RWPE2 (cell line): ENCODE measurements around the gene HOXC5.

Source experiments
- ATAC-seq: fragments of 200-7000 bp; cut with Tn5 transposase; 3 replicates; pipeline ENCODE4 v1.9.1; 2021; ENCODE audit warnings: low read depth
- DNase-seq: peaks from one replicate; pipeline ENCODE4 v3.0.0-alpha.2; 2020; ENCODE audit warnings: low spot score
- H3K27ac ChIP-seq: fragments of 450-650 bp; 2 replicates; pipeline ENCODE4 v1.5.1; 2017; ENCODE audit warnings: mild to moderate bottlenecking; ENCODE audit not compliant: poor library complexity, severe bottlenecking
- H3K27me3 ChIP-seq: fragments of 250-450 bp; sonication (Bioruptor Pico); 2 replicates; pipeline ENCODE4 v1.5.1; 2021; ENCODE audit warnings: mild to moderate bottlenecking, moderate library complexity; ENCODE audit not compliant: insufficient read depth, poor library complexity, severe bottlenecking
- H3K36me3 ChIP-seq: fragments of 250-450 bp; sonication (Bioruptor Pico); 2 replicates; pipeline ENCODE4 v1.5.1; 2020; ENCODE audit warnings: low read depth, mild to moderate bottlenecking, moderate library complexity
- H3K4me1 ChIP-seq: fragments of 250-450 bp; sonication (Bioruptor Pico); 2 replicates; pipeline ENCODE4 v1.5.1; 2021; ENCODE audit warnings: mild to moderate bottlenecking, moderate library complexity; ENCODE audit not compliant: insufficient read depth, poor library complexity, severe bottlenecking
- H3K4me3 ChIP-seq: fragments of 250-450 bp; sonication (Bioruptor Pico); 2 replicates; pipeline ENCODE4 v1.5.1; 2021; ENCODE audit warnings: mild to moderate bottlenecking, moderate library complexity; ENCODE audit not compliant: severe bottlenecking
- H3K9me3 ChIP-seq: fragments of 250-450 bp; sonication (Bioruptor Pico); 2 replicates; pipeline ENCODE4 v1.5.1; 2021; ENCODE audit warnings: mild to moderate bottlenecking, moderate library complexity; ENCODE audit not compliant: severe bottlenecking
- CTCF ChIP-seq: fragments of 450-650 bp; IDR thresholded peaks from one replicate; pipeline ENCODE4 v1.5.1; 2017; ENCODE audit warnings: mild to moderate bottlenecking, moderate library complexity; ENCODE audit not compliant: poor library complexity, severe bottlenecking

HOXC5 gene

DNA sequence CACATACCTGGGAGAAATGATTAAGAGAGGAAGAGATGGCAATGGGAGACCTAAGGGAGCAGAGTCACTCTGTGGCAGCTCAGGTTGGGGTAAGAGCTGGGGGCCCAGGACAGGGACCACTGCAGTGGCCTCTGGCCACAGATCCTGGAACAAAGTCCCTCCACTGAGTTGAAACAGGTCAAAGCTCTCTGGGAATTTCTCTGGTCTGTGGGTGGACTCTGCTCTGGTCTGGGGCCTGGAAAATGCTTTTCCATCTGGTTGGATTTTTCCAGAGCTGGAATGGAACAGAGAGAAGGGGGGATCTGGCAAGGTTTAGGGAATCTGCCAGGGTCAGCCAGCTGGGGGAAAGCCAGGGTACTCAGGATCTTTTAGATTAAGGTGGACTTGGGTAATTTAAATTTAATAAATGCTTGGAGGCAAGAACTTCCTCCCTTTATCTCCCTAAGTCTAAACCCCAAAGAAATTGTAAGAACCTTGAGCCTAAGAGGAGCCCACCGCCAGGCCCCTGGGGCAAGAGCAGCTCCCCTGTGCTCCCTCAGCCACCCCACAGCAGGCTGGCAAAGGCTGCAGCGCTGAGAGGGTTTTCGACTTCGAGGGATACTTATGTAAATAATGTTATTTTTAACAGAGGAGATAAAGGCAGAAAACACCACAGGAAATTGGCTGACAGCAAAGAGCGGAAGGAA, 44.2 kb upstream of the HOXC5 start:
- Histone ChIP-seq H3K27me3 (peaks cover 93% of the 10 kb centered on the region), H3K36me3 (no peaks in the 10 kb centered on the region), H3K4me1 (peaks cover 6% of the 10 kb centered on the region), H3K27ac (no peak overlapping the region), H3K9me3 (no peaks in the 10 kb centered on the region), H3K4me3 (peak overlapping the region; percentile 4)
- no peak for ATAC-seq
- TF ChIP-seq CTCF, result no peak
- DNase-seq, result no peak

GRCh38 chr12:53989227-53990113, 43.4 kb upstream of the HOXC5 start:
- no peaks in the 10 kb centered on the region for H3K9me3 ChIP-seq
- H3K36me3 ChIP-seq, result no peaks in the 10 kb centered on the region
- DNase-seq (no peak), ATAC-seq (no peak)
- H3K27ac ChIP-seq, result no peak overlapping the region
- H3K4me3 ChIP-seq, result peak overlapping the region; percentile 4
- H3K4me1 ChIP-seq, result peaks cover 6% of the 10 kb centered on the region
- TF ChIP-seq CTCF, result peak; percentile 64
- H3K27me3 ChIP-seq, result peaks cover 94% of the 10 kb centered on the region

DNA sequence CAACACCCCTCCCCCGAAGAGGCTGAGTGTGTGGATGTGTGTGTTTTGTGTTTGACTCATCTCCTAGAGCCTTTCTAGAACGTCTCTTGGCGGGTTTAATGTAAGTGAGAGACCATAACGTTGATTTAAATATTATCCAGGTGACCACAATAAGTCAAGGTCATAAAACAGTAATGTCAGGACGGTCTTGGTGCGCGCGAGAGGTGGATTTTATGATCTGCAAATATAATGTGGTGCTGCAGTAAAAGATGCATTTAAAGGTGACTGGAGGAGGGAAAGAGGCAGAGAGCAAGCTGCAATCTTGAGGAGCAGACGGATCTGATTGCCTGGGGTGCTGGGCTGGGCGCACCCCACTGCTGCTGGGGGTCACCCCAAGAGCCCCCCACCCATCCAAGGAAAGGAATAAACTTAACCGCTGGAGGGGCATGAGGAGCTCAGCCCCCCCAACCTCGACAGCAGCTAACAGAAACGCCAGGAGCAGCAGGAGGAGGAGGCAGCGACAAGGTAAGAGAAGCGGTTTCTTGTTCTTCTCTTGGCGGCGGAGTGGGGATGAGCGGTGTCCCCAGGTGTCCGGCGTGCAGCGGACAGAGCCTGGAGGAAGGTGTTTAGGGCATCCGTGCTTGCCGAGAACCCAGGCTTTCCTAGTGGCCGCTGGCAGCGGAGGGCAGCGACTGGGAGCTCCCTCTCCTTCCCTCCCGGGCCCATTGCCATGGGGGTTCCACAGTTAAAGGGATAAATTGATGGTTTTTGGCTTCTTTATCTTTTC, 42.4 kb upstream of the HOXC5 start:
- TF ChIP-seq CTCF, result no peak
- Histone ChIP-seq H3K4me3 (no peak overlapping the region), H3K27me3 (peaks cover 100% of the 10 kb centered on the region), H3K9me3 (no peaks in the 10 kb centered on the region), H3K27ac (no peak overlapping the region), H3K36me3 (no peaks in the 10 kb centered on the region), H3K4me1 (peaks cover 6% of the 10 kb centered on the region)
- DNase-seq, result no peak
- no peak for ATAC-seq

DNA sequence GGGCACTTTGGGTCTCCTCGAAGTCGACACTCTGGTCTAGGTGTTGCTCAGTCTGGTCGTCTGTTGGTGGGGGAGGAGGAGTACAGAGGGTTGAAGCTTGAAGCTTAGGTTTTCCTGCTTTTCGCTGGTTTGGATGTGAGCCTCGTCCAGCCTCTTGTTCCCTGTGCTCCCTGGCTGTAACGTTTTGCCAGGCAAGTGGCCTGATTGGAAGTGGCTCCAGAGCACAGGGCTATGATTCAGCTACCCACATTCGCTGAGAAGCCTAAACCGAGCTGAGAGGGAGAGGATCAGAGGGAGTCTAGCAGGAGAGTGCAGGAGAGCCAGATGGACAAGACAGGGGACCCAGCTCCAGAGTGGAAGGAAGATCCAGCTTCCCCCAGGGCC, 41.8 kb upstream of the HOXC5 start:
- Histone ChIP-seq H3K27me3 (peaks cover 100% of the 10 kb centered on the region), H3K36me3 (no peaks in the 10 kb centered on the region), H3K4me1 (peaks cover 6% of the 10 kb centered on the region), H3K4me3 (no peak overlapping the region), H3K9me3 (no peaks in the 10 kb centered on the region), H3K27ac (no peak overlapping the region)
- DNase-seq, result no peak
- ATAC-seq, result 0 out of 3 replicates have a peak, but pooled peaks have one; percentile 13
- no peak for TF ChIP-seq CTCF
